Rectal smooth muscle tissue (tissue), 1 donor: ENCODE results near the gene PKM.
"Not testable (repeated sequence)": the region's sequence is repeated elsewhere in the genome, so short reads cannot be mapped to it uniquely, and the experiment has no call there.

Experiments used
- H3K27ac ChIP-seq: one replicate; pipeline ENCODE4 v1.7.0; 2013; ENCODE audit warnings: low read depth, low read length, inconsistent platforms
- H3K27me3 ChIP-seq: one replicate; pipeline ENCODE4 v1.7.0; 2013; ENCODE audit warnings: low read length; ENCODE audit not compliant: control insufficient read depth, insufficient read depth
- H3K36me3 ChIP-seq: one replicate; pipeline ENCODE4 v1.7.0; 2013; ENCODE audit warnings: low read length; ENCODE audit not compliant: control insufficient read depth, insufficient read depth
- H3K4me1 ChIP-seq: one replicate; pipeline ENCODE4 v1.7.0; 2013; ENCODE audit warnings: low read length; ENCODE audit not compliant: control insufficient read depth, insufficient read depth
- H3K4me3 ChIP-seq: one replicate; pipeline ENCODE4 v1.7.0; 2013; ENCODE audit warnings: low read length
- H3K9ac ChIP-seq: one replicate; pipeline ENCODE4 v1.7.0; 2013; ENCODE audit warnings: low read length

PKM gene

DNA sequence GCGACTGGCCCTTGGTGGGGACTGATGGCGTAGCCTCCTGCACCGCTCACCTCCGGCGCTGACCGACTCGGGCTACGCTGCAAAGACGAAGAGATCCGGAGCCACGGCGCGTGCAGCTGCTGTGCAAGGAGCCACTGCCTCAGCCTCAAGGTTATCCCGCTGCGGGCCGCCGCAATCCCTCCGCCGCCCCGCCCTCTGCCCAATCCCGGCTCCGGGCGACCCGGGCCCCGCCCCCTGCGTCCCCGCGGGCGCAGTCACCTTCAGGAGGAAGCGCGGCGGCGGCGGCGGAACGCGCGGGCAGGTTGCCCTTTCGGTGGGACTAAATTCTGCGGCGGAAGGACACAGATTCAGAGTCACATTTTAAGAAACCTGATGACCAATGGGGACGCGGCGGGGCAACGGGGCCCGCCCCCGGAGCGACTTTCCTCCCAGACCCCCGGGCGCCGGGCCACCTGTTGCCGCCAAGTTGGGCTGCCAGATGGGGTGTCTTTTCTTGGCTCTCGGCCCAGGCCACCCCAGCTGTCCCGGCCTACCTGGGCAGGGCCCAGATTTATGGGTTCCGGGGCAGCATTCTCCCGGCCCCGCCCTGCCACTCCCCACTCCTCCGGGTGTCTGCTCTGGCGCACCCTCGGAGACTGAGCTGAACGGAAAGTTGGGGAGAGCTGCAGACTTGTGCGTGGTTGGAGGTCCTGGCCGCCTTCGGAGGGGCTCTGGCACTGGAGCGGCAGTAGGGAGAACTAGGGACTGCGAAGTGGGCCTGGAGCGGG, at the start of gene PKM:
PKM (minus strand) TSS at position 125 of the 767 bp plus-strand sequence. CDS start 12,093 bp downstream, outside the sequence.
- Histone ChIP-seq H3K9ac (peak within 1 kb of the TSS; percentile 96), H3K27me3 (no peaks in the 10 kb centered on the region), H3K4me3 (peak within 1 kb of the TSS; percentile 81), H3K4me1 (peaks cover 20% of the 10 kb centered on the region), H3K36me3 (no peaks in the 10 kb centered on the region), H3K27ac (peak within 1 kb of the TSS; percentile 91)

DNA sequence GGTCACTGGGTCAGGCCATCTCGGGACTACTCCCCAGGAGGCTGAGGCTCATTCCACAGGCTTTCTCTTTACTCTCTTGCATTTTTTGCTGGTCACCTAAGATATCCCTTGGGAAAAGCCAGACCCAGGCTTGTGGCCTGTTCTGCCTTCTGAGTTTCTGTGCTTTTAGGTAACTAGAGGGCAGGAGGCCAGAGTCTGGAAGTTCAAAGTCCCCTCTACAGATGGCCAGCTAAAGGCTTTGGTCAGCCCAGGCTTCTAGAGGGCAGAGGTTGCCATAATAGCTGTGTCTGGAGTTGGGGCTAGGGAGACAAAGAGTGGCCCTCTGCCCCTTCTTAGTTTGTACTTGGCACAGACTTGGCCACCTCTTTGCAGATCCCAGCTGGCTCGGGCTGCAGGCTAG, 49.8 kb upstream of the PKM start:
- no peaks in the 10 kb centered on the region for H3K27me3 ChIP-seq
- no peak overlapping the region for H3K27ac ChIP-seq

DNA sequence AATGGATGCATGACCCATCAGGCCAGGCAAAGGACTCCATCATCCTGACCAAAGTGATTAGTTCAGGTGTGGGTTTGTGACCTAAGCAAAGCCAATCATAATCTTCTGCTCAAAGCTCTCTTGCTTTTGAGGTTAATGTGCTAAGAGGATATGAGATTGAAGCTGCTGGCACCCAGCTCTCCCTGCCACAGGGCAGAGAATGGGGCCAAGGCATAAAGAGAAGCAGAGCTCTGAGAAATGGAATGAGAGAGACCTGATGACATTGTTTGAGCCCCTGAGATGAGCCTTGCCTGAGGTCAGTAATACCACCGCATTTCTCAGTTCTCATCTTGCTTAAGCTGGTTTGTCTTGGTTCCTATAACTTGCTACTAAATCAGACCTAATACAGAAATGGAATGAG, 47.7 kb upstream of the PKM start:
- Histone ChIP-seq H3K4me3 (no peak overlapping the region), H3K27ac (no peak overlapping the region), H3K9ac (no peak overlapping the region), H3K36me3 (no peaks in the 10 kb centered on the region), H3K27me3 (no peaks in the 10 kb centered on the region), H3K4me1 (no peaks in the 10 kb centered on the region)

More for the DNA sequence above, 49.8 kb upstream of the PKM start:
- Histone ChIP-seq H3K4me3 (no peak overlapping the region), H3K4me1 (no peaks in the 10 kb centered on the region), H3K36me3 (no peaks in the 10 kb centered on the region), H3K9ac (no peak overlapping the region)

DNA sequence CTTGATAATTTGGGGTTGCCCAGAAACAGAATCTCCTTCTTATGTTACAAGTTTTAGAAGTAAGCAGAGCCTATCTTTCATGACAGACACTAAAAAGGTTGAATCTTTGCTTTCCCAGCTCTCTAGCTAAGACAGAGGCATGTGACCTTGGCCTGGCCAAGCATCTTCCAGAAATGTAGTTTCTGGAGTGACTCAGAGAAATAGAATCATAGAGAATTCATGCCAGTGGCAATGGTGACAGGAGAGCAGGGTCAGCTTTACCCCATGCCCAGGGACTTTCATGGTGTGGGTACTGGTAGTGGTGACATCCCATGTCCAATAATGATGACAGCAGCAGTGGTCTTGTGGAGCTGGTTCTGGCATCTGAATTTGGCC, 45.3 kb upstream of the PKM start:
- Histone ChIP-seq H3K4me1 (peaks cover 9% of the 10 kb centered on the region), H3K9ac (no peak overlapping the region), H3K27ac (no peak overlapping the region), H3K27me3 (no peaks in the 10 kb centered on the region), H3K4me3 (no peak overlapping the region), H3K36me3 (no peaks in the 10 kb centered on the region)

DNA sequence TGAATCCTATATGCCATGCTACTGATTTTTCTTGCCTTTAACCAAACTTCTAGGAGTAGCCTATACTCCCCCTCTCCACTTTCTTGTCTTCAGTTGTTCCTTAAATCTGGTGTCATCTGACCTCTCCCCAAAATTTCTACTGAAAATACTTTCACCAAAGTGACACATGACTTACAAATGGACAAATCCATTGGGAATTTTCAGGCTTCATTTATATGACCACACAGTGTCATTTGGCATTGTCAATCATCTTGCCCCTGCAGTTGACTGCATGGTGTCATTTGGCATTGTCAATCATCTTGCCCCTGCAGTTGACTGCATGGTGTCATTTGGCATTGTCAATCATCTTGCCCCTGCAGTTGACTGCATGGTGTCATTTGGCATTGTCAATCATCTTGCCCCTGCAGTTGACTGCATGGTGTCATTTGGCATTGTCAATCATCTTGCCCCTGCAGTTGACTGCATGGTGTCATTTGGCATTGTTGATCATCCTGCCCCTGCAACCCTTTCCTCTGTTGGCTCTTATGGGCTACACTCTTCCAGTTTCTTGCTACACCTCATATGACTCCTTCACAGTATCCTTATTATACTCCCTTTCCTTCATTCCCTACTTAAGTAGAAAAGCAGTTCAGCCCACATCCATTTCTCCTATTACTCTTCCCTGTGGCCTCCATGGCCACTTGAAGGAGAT, 44.8 kb upstream of the PKM start:
- H3K4me3 ChIP-seq, H3K27ac ChIP-seq, H3K36me3 ChIP-seq, H3K9ac ChIP-seq, H3K27me3 ChIP-seq: not testable (repeated sequence)
- H3K4me1 ChIP-seq, result peaks cover 10% of the 10 kb centered on the region

DNA sequence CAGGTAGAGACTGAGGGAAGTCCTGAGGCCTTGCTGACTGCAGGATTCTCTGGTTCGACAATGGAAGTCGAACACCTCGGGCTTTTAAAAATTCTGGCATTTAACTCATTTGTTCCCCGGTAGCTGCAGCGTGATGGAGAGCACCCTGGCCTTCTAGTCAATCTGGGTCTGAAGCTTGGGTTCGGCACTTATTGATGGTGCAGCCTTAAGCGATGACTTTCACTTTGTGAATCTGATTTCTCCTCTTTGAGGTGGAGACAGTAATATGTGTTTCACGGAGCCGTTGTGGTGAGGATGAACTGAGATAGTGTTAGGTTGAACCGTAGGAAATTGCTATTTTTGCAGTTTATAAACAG, 42.0 kb upstream of the PKM start:
- peak overlapping the region; percentile 70 for H3K4me3 ChIP-seq
- no peak overlapping the region for H3K9ac ChIP-seq
- peak overlapping the region; percentile 56 for H3K27ac ChIP-seq

DNA sequence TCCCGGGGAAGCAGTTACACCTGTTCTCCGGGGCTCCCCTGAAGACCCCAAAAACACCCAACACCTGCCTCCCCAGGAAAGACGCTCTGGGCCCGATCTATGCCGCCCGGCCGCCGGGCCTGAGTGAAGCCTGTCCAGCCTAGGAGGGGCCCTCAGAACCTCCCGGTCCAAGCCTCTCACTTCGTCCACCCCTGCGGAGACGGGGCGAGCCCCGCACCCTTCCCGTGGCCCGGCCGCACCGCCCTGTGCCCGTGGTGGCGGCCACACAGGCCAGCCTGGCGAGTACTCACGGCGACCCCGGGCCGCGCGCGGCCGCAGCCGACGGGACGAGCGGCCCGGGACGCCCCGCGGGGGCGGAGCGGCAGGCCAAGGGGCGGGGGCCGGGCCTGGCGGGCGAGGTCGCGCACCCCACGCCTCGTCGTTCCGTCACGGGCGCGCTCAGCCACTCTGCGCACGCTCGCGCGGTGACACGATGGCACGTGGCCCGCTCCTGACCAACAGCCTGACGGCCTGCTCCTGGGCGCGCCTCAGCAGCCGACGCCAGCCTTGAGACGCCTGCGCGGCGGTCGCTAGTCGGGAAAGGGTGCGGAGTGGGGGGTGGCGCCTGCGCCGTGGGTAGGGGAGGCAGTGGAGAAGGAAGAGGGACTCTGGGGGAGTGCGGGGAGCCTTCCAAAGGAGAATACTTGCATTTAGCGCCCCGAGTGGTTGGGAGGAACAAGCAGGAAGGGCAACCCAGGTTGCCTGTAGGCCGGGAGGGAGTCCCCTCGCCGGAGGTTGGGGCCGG, 41.4 kb upstream of the PKM start, which contains the start of gene PARP6:
PARP6 (minus strand) TSS at position 342 of the 784 bp plus-strand sequence. CDS start 5,077 bp downstream, outside the sequence.
- H3K4me3 ChIP-seq, result peak within 1 kb of the TSS; percentile 89
- H3K27me3 ChIP-seq, result no peaks in the 10 kb centered on the region
- peak within 1 kb of the TSS; percentile 84 for H3K27ac ChIP-seq
- H3K36me3 ChIP-seq, result no peaks in the 10 kb centered on the region
- H3K4me1 ChIP-seq, result peaks cover 10% of the 10 kb centered on the region
- H3K9ac ChIP-seq, result peak within 1 kb of the TSS; percentile 83

More for the DNA sequence above, 42.0 kb upstream of the PKM start:
- Histone ChIP-seq H3K4me1 (peaks cover 10% of the 10 kb centered on the region), H3K36me3 (no peaks in the 10 kb centered on the region), H3K27me3 (no peaks in the 10 kb centered on the region)

DNA sequence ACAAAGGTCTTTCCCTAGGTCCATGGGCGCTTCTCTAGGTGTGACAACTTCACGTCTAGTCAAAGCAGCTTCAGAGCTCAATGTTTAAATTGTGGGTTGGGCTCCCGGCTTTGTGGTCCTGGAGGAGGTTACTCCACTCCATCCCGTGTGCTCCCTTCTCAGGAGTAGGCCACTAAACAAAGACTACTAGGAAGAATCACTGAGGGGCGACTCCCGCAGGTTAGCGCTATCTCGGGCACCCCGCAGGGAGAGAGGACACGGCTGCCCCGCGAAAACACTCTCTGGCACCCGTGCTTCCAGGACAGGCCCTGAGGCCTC, 40.9 kb upstream of the PKM start:
- H3K4me1 ChIP-seq, result peaks cover 10% of the 10 kb centered on the region
- H3K27me3 ChIP-seq, result no peaks in the 10 kb centered on the region
- peak overlapping the region; percentile 84 for H3K27ac ChIP-seq
- peak overlapping the region; percentile 89 for H3K4me3 ChIP-seq
- no peaks in the 10 kb centered on the region for H3K36me3 ChIP-seq
- peak overlapping the region; percentile 83 for H3K9ac ChIP-seq

DNA sequence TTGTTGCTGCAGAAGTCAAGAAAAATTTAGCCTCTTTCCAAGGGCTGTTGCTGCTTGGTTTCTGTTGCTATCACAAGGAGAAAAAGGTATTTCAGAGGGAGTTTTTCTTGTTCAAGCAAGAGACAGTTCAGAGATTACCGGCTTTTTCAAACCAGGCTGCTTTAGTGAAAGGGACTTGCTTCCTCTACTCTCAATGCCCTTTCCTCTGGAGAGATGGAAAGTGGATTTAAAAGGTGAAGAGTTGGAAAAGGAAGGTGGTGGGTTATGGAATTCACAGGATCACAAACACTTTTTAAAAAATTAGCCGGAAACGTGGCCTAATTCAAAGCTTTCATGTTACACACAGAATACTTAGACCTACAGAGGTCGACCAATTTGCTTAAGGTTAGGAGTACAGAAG, 40.2 kb upstream of the PKM start:
- Histone ChIP-seq H3K36me3 (peaks cover 5% of the 10 kb centered on the region), H3K9ac (no peak overlapping the region), H3K27me3 (no peaks in the 10 kb centered on the region), H3K27ac (no peak overlapping the region), H3K4me3 (peak overlapping the region; percentile 89), H3K4me1 (peaks cover 10% of the 10 kb centered on the region)

DNA sequence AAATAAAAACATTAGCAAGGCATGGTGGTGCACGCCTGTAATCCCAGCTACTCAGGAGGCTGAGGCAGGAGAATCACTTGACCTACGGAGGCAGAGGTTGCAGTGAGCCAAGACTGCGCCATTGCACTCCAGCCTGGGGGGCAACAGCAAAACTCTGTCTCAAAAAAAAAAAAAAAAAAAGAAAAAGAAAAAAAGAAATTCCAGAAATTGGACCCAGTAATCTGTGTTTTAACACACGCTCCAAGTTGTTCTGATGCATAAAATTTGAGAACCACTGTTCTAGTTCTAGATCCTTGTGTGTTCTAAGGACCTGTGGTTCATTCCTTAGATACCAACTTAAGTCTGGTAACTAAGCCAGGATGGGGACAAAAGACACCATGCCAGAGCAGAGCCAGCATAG, 38.7 kb upstream of the PKM start:
- H3K4me3 ChIP-seq, result no peak overlapping the region
- H3K4me1 ChIP-seq, result peaks cover 10% of the 10 kb centered on the region
- H3K36me3 ChIP-seq, result peaks cover 16% of the 10 kb centered on the region
- no peak overlapping the region for H3K27ac ChIP-seq
- no peak overlapping the region for H3K9ac ChIP-seq
- no peaks in the 10 kb centered on the region for H3K27me3 ChIP-seq

DNA sequence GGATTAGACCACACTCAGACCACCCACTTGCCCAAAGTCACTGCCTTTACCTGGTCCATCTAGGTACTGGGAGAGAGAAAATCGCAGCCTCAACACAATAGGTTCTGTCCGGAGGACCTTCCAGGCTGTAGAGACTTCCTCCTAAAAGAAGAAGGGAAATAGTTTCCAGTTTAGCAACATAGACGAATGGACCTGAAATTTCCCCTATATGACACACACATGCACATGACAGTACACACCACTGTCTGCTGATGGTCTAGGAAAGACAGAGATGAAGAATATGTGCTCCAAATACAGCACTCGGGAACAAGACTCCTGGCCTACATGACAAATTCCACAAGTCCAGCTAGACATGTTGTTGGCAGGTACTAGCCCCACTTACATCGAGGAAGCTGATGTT, 34.0 kb upstream of the PKM start:
- no peak overlapping the region for H3K9ac ChIP-seq
- H3K4me3 ChIP-seq, result no peak overlapping the region
- H3K36me3 ChIP-seq, result peaks cover 31% of the 10 kb centered on the region
- H3K27me3 ChIP-seq, result no peaks in the 10 kb centered on the region
- no peaks in the 10 kb centered on the region for H3K4me1 ChIP-seq
- no peak overlapping the region for H3K27ac ChIP-seq

DNA sequence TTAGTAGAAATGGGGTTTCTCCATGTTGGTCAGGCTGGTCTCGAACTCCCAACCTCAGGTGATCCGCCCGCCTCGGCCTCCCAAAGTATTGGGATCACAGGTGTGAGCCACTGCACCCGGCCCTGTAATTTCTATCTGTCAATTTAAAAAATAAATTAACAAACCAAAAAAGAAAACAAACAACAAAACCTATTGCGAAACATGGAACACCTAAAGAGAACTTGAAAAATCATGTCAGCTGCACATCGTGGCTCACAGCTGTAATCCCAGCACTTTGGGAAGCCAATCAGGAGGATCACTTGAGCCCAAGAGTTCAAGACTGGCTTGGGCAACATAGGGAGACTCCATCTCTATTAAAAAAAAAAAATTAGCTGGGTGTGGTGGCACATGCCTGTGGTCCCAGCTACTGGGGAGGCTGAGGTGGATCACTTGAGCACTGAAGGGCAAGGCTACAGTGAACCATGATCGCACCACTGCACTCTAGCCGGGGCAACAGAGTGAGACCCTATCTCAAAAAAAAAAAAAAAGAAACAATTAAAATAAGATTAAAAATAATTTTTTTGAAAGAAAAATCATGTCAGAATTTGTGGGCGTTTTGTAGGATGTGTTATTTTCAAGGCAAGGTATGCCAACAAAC, 21.8 kb upstream of the PKM start:
- Histone ChIP-seq H3K27ac (no peak overlapping the region), H3K4me3 (no peak overlapping the region), H3K4me1 (no peaks in the 10 kb centered on the region), H3K36me3 (peaks cover 48% of the 10 kb centered on the region), H3K27me3 (no peaks in the 10 kb centered on the region), H3K9ac (no peak overlapping the region)
